Heart right ventricle (tissue), 16 donors: ENCODE data around the gene EBF3. TPM values are rescaled to one million over a fixed set of nuclear protein-coding genes. Genes with fewer than 3 reads are reported as not detected.
A peak's percentile ranks its signal among the peaks of the same experiment; 100 is the strongest.

Experiments
- ATAC-seq, 8 donors: fragments of 200-7000 bp; cut with Tn5 transposase; one replicate each; pipeline ENCODE4 v1.9.1; 2020; ENCODE audit warnings: mild to moderate bottlenecking in 8 of 8, moderate library complexity in 8 of 8, moderate number of reproducible peaks in 1 of 8
- DNase-seq, 2 donors: peaks; one replicate each; pipeline ENCODE4 v3.0.0-alpha.2; 2020
- H3K27ac ChIP-seq, 10 donors: fragments of 200-600 bp; sonication (generic) in 2 of 10; one replicate each; pipeline versions ENCODE4 v1.5.0 to v1.8.0; 2020 to 2022; ENCODE audit warnings: mild to moderate bottlenecking in 3 of 10
- H3K27me3 ChIP-seq, 7 donors: fragments of 200-600 bp; one replicate each; pipeline ENCODE4 v1.8.0; 2021 to 2022; ENCODE audit warnings: mild to moderate bottlenecking in 2 of 7
- H3K36me3 ChIP-seq, 9 donors: fragments of 200-600 bp; sonication (generic) in 1 of 9; one replicate each; pipeline versions ENCODE4 v1.5.0 to v1.8.0; 2020 to 2022; ENCODE audit warnings: mild to moderate bottlenecking in 2 of 9
- H3K4me1 ChIP-seq, 9 donors: fragments of 200-600 bp; sonication (generic) in 1 of 9; one replicate each; pipeline versions ENCODE4 v1.5.0 to v1.8.0; 2020 to 2022; ENCODE audit warnings: mild to moderate bottlenecking in 4 of 9
- H3K4me3 ChIP-seq, 10 donors: fragments of 200-600 bp; sonication (generic) in 2 of 10; one replicate each; pipeline versions ENCODE4 v1.5.0 to v1.8.0; 2020 to 2022; ENCODE audit warnings: mild to moderate bottlenecking in 7 of 10, moderate library complexity in 2 of 10
- H3K9me3 ChIP-seq, 11 donors: fragments of 200-600 bp in 10 of 11; sonication (generic) in 2 of 11; one replicate each; pipeline versions ENCODE4 v1.5.0 to v1.8.0; 2013 to 2022; ENCODE audit warnings: mild to moderate bottlenecking in 2 of 11, control low read depth in 1 of 11, moderate library complexity in 1 of 11
- CTCF ChIP-seq, 9 donors: fragments of 200-600 bp; sonication (generic) in 2 of 9; IDR thresholded peaks; one replicate each; pipeline versions ENCODE4 v1.5.0 to v1.8.0; 2021 to 2022; ENCODE audit warnings: antibody characterized with exemption in 9 of 9, mild to moderate bottlenecking in 5 of 9, moderate library complexity in 1 of 9
- WGBS, 2 donors: extraction: QIAGEN DNeasy Blood & Tissue Kit; methylation state at CpG; one replicate each; pipeline ENCODE4 v1.1.7; 2013; ENCODE audit warnings: inconsistent platforms in 1 of 2; 5-methylcytosine and 5-hydroxymethylcytosine counted together
- intact Hi-C, 10 donors: fragments of 100-400 bp; cut with DNase I; formaldehyde crosslinking; loops; one replicate each; pipeline versions ENCODE4 v1.11.1 to v1.14.2; 2022
- polyA plus RNA-seq, 2 donors: library from polyadenylated mRNA; stranded (reverse); fragments of 200-250 nt; gene quantifications; one replicate each; pipeline ENCODE4 v1.2.3, GENCODE V29; 2013
- total RNA-seq, 10 donors: library from RNA; stranded (reverse); fragmentation: NEBNext Ultra II Directional in 3 of 10; extraction: Animal tissue kit (Norgen Biotek cat#: 25700) in 3 of 10; gene quantifications; one replicate each; pipeline versions ENCODE4 v1.2.1 to v1.2.4, GENCODE V29; 2021 to 2023
- donor health status: Arrhythmogenic right ventricular cardiomyopathy.
- donor health status: ischemic (EF 13 %, LVEDD 7.1; RV severe dilation, severe dysfunction).
- donor health status: healthy with polysubstance abuse.
- donor health status: DM: no; HTN: yes; CAD: no.
- donor health status: DM: no; HTN: no; CAD: no.
- donor health status: ischemic (EF 25% LVEDD 6.9; RV normal size, moderate dysfunction).
- donor health status: ischemic (EF 25% LVEDD 5.7; RV mildly dilated, moderate dysfunction).
- donor health status: healthy.
- donor health status: DM: yes; HTN: yes; CAD: no.
- donor health status: Ischemic cardiomyopathy.
- donor health status: ischemic (EF 35%, LVEDD 5.7; RV mildly dilated, moderate dysfunction).
- donor health status: nonischemic (EF 11% LVEDD 7.7; RV severe dilation, severe dysfunction).
- donor health status: DM: yes; HTN: yes; CAD: no.
- donor health status: PGD.
- donor health status: ischemic (EF 29% LVEDD 5.4; RV normal size, mild dysfunction).
- donor health status: nonischemic (EF 23%, LVEDD 6.1; RV moderate dilation, normal function).

Gene EBF3
- total and polyA plus RNA-seq, 12 donors: 3.9 to 12.2 (median 5.6) TPM

- DNase-seq (no peak), ATAC-seq (no peak)
- TF ChIP-seq CTCF (IDR thresholded peaks at IDR 0.05): no peak
- no peaks in the 10 kb centered on the region for H3K4me1 ChIP-seq
- no peaks in the 10 kb centered on the region for H3K9me3 ChIP-seq
- H3K27me3 ChIP-seq: no peaks in the 10 kb centered on the region
- intact Hi-C loops: no loop called here
- 72 to 76% methylated on average over 15 of the region's 15 CpGs for WGBS, 2 donors
- no peak overlapping the region for H3K27ac ChIP-seq
- H3K4me3 ChIP-seq: no peak overlapping the region
- peaks cover 0 to 44% (median 12%) of the 10 kb centered on the region in 9 donors for H3K36me3 ChIP-seq
Measured at GRCh38 chr10:129833994-129834739, 129.9 kb downstream of the EBF3 start.

- WGBS, 2 donors: 75 to 79% methylated on average over 12 of the region's 12 CpGs
- peaks cover 0 to 37% (median 8%) of the 10 kb centered on the region in 9 donors for H3K36me3 ChIP-seq
- no peak for TF ChIP-seq CTCF (IDR thresholded peaks at IDR 0.05)
- intact Hi-C loops: no loop called here
- DNase-seq: no peak
- no peak overlapping the region for H3K27ac ChIP-seq
- H3K9me3 ChIP-seq: no peaks in the 10 kb centered on the region
- no peaks in the 10 kb centered on the region for H3K27me3 ChIP-seq
- no peak for ATAC-seq
- H3K4me1 ChIP-seq: no peaks in the 10 kb centered on the region
- H3K4me3 ChIP-seq: no peak overlapping the region
Measured at GRCh38 chr10:129833468-129833950, 130.6 kb downstream of the EBF3 start.

GRCh38 chr10:129832573-129833467 is 131.3 kb downstream of the EBF3 start:
- intact Hi-C loops: no loop called here
- Histone ChIP-seq H3K27me3 (no peaks in the 10 kb centered on the region), H3K9me3 (no peaks in the 10 kb centered on the region), H3K27ac (no peak overlapping the region), H3K4me3 (no peak overlapping the region), H3K4me1 (no peaks in the 10 kb centered on the region), H3K36me3 (peaks cover 0 to 31% (median under 1%) of the 10 kb centered on the region in 9 donors)
- DNase-seq (no peak), ATAC-seq (peak in 1 of 8 donors; percentile 18)
- no peak for TF ChIP-seq CTCF (IDR thresholded peaks at IDR 0.05)
- 89 to 90% methylated on average over 22 of the region's 22 CpGs for WGBS, 2 donors

GRCh38 chr10:129831150-129831549 is 132.9 kb downstream of the EBF3 start:
- no peak overlapping the region for H3K4me3 ChIP-seq
- DNase-seq: no peak
- intact Hi-C loops: no loop called here
- no peak overlapping the region for H3K27ac ChIP-seq
- H3K27me3 ChIP-seq: no peaks in the 10 kb centered on the region
- TF ChIP-seq CTCF (IDR thresholded peaks at IDR 0.05): no peak
- WGBS, 2 donors: 97 to 98% methylated on average over 8 of the region's 8 CpGs
- H3K36me3 ChIP-seq: peaks cover 0 to 14% (median 0%) of the 10 kb centered on the region in 9 donors
- no peak for ATAC-seq
- no peaks in the 10 kb centered on the region for H3K4me1 ChIP-seq
- H3K9me3 ChIP-seq: no peaks in the 10 kb centered on the region
